Measurements from ENCODE around the gene MLN. TPM values are rescaled to one million over a fixed set of nuclear protein-coding genes. Genes with fewer than 3 reads are reported as not detected.

Gene MLN
- polyA plus RNA-seq, 1 of the 3 experiments (the other 2 are of a cell fraction): not detected

DNA sequence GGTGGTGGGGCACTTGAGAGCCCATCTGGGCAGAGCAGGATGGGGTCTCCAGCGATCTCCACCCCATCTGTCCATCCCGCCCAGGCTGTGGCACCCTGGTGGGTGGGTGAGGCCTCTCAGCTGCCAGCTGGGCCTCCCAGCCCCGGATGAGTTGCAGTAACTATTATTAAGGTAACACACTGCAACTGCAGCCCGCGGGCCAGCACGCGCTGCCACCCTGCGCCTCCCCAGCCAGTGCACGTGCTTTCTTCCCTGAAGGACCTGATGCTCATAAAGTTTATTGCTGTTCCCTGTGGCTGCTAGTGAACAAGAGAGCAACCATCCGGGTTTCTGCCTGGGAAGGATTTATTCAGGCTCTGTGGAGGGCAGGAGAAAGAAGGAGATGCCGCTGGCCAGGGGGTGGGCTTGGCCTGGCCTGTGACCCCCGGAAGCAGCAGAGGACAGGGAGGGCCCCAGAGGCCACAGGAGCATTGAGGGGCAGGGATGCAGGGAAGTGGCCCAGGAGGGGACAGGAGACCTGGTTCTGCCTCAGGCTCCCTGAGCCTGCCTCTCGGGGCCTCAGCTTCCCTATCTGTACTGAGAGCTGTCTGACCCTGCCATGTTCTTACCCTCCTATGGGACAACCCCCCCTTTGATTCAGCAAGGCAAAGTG is 58.8 kb downstream of the MLN start (continued):
- TF ChIP-seq, protein P1, sequence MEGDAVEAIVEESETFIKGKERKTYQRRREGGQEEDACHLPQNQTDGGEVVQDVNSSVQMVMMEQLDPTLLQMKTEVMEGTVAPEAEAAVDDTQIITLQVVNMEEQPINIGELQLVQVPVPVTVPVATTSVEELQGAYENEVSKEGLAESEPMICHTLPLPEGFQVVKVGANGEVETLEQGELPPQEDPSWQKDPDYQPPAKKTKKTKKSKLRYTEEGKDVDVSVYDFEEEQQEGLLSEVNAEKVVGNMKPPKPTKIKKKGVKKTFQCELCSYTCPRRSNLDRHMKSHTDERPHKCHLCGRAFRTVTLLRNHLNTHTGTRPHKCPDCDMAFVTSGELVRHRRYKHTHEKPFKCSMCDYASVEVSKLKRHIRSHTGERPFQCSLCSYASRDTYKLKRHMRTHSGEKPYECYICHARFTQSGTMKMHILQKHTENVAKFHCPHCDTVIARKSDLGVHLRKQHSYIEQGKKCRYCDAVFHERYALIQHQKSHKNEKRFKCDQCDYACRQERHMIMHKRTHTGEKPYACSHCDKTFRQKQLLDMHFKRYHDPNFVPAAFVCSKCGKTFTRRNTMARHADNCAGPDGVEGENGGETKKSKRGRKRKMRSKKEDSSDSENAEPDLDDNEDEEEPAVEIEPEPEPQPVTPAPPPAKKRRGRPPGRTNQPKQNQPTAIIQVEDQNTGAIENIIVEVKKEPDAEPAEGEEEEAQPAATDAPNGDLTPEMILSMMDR (IDR thresholded peaks at IDR 0.05): no peak
- no peak for TF ChIP-seq TCF12 (IDR thresholded peaks at IDR 0.05)
- TF ChIP-seq, protein P2, sequence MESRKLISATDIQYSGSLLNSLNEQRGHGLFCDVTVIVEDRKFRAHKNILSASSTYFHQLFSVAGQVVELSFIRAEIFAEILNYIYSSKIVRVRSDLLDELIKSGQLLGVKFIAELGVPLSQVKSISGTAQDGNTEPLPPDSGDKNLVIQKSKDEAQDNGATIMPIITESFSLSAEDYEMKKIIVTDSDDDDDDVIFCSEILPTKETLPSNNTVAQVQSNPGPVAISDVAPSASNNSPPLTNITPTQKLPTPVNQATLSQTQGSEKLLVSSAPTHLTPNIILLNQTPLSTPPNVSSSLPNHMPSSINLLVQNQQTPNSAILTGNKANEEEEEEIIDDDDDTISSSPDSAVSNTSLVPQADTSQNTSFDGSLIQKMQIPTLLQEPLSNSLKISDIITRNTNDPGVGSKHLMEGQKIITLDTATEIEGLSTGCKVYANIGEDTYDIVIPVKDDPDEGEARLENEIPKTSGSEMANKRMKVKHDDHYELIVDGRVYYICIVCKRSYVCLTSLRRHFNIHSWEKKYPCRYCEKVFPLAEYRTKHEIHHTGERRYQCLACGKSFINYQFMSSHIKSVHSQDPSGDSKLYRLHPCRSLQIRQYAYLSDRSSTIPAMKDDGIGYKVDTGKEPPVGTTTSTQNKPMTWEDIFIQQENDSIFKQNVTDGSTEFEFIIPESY (IDR thresholded peaks at IDR 0.05; ENCODE audit: borderline replicate concordance, low read depth): no peak
- TF ChIP-seq MAX (IDR thresholded peaks at IDR 0.05; ENCODE audit: low read depth): no peak
- TF ChIP-seq, protein P3, sequence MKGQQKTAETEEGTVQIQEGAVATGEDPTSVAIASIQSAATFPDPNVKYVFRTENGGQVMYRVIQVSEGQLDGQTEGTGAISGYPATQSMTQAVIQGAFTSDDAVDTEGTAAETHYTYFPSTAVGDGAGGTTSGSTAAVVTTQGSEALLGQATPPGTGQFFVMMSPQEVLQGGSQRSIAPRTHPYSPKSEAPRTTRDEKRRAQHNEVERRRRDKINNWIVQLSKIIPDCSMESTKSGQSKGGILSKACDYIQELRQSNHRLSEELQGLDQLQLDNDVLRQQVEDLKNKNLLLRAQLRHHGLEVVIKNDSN (IDR thresholded peaks at IDR 0.05; ENCODE audit: borderline replicate concordance, low read depth): no peak
- TF ChIP-seq TAF1 (IDR thresholded peaks at IDR 0.05; ENCODE audit: borderline replicate concordance, low read depth, low read length): no peak
- TF ChIP-seq FOXJ3 (CRISPR knock-in tag; IDR thresholded peaks at IDR 0.05): no peak
- no peak for TF ChIP-seq FOSL2 (IDR thresholded peaks at IDR 0.05; ENCODE audit: borderline replicate concordance, low read depth)

Other genes starting within 250 kb of the MLN start
- 15.4 and 21.2 TPM in 2 replicates for gene BAK1, start 223.7 kb downstream of the MLN start, polyA plus RNA-seq (2012; rRNA removed)
- 4.7 and 8.1 TPM in 2 replicates for gene ITPR3, start 182.7 kb downstream of the MLN start, polyA plus RNA-seq (2012; rRNA removed)
- gene UQCC2, start 92.3 kb downstream of the MLN start, polyA plus RNA-seq (2012; rRNA removed): 49.8 and 59.0 TPM in 2 replicates
- 0.13 and 0.21 TPM in 2 replicates for gene IP6K3, start 57.1 kb downstream of the MLN start, polyA plus RNA-seq (2012; rRNA removed)
- 56.5 and 59.5 TPM in 2 replicates for gene LEMD2, start 14.9 kb downstream of the MLN start, polyA plus RNA-seq (2012; rRNA removed)

All from SK-N-SH (cell line).